Muscle of back (tissue), 11 donors: ENCODE results near the gene CHI3L1. TPM values are rescaled to one million over a fixed set of nuclear protein-coding genes. Genes with fewer than 3 reads are reported as not detected.

Experiments
- DNase-seq, 3 donors: peaks; one replicate each; pipeline versions ENCODE4 v3.0.0 to v3.0.0-alpha.2; 2013
- polyA plus RNA-seq, 10 donors: library from polyadenylated mRNA; unstranded; fragments of 120-200 nt; gene quantifications; one replicate each; pipeline ENCODE4 v1.2.1, GENCODE V29; 2013; ENCODE audit not compliant: insufficient read length in 10 of 10

Gene CHI3L1
- polyA plus RNA-seq, 10 donors, result 0.24 to 1.2 (median 0.65) TPM

GRCh38 chr1:203206129-203206687 lies 19.7 kb upstream of the CHI3L1 start:
- peak; percentile 30 to 54 (median 38) for DNase-seq

- no peak for DNase-seq
Measured at GRCh38 chr1:203204756-203205155, 18.3 kb upstream of the CHI3L1 start.

GRCh38 chr1:203202431-203203245 lies 16.1 kb upstream of the CHI3L1 start:
- DNase-seq, result peak in 1 of 3 donors; percentile 30

DNA sequence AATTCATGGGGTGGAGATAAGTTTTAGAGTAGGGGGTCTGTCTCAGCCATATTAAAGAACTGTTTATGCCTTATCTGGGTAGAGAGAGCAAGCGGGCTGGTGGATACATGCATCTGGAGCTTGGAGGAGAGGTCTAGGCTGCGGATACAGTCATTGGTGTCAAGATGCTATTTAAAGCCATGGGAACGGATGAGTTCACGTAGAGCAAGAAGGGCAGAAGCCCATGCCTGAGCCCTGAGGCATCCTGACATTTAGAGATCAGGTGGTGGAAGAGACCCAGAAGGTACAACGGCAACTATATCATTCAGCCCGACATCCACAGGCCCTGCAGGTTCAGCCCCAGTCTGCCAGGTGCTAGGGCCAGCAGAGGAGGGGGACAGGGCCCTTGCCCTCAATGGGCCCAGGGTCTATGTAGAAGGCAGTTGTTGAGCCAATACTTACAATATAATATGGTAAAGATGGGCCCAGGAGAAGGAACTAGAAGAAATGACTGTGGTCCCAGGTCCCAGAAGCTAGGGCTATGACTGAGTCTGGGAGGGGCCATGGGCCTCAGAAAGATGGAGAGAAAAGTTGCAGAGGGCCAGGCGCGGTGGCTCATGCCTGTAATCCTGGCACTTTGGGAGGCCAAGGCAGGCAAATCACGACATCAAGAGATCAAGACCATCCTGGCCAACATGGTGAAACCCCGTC lies 15.2 kb upstream of the CHI3L1 start:
- no peak for DNase-seq

DNA sequence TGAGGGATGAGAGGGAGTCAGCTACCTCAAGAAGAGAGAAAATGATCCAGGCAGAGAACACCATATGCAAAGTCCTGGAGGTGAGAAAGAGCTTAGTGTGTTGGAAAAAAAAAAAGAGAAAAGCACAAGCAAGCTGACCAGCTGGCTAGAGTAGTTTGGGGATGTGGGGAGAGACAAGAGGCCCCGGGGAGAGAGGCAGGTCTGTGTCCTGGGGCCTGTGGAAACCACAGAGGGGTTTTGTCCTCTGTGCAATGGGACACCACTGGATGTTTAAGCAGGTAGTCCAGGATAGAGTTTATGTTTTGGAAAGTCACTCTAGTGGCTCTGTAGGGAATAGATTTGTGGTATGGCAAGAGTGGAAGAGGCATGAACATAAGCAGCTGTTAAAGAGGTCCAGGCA lies 14.4 kb upstream of the CHI3L1 start:
- DNase-seq, result no peak

DNA sequence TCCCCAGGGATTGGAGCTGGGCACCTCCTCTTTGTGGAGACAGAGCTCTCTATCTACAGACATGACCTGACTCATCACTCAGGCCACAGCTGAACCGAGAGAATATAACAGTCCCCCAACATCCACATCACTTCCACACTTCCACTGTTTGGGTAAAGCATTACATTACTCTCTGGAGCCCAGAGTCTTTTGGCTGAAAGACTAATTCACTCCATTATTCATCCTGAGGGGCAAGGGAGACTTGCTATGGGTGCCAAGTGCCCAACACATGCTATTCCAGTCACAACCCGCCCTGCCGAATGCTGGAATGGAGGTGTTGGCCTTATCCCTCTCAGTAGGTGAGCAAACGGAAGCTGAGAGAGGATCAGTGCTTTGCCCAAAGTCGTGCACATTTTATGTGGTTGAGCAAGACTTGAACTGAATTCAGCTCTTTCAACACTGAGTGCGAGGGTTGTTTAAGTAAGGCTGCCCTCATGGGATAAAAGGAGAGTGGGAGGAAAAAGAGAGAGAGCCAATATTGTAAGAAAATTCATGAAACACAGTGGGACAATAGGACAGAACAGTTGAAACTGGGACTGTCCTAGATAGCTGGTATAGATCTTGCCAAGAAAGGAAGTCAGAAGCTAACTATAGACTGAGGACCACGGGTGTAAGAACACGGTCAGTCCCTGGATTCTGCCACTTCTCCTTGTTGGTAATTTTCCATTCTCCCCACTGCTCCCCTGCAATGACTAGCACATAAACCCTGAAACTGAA lies 13.5 kb upstream of the CHI3L1 start:
- peak in 1 of 3 donors; percentile 44 for DNase-seq

GRCh38 chr1:203199481-203199815 lies 12.9 kb upstream of the CHI3L1 start:
- no peak for DNase-seq

GRCh38 chr1:203199002-203199401 lies 12.5 kb upstream of the CHI3L1 start:
- DNase-seq, result no peak

GRCh38 chr1:203197625-203198024 lies 11.1 kb upstream of the CHI3L1 start:
- peak in 1 of 3 donors; percentile 53 for DNase-seq

DNA sequence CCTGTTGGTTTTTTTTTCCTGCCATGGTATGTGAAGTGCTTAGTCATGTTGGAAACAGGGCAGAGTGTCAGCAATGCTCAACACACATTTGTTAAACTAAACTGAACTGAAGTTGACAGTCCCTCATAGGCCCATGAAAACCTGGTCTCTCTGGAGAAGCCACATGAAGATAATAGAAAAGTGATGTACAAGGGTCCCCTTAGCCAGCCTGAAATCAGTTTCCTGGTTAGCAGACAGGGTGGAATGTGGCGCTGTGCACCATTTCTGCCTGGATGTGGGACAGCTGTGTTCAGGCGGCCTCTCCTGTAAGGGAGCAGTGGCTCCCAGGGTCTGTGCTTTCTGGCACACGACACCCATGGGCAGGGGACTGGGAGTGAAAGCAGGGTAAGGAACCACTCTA lies 9.9 kb upstream of the CHI3L1 start:
- DNase-seq, result no peak

DNA sequence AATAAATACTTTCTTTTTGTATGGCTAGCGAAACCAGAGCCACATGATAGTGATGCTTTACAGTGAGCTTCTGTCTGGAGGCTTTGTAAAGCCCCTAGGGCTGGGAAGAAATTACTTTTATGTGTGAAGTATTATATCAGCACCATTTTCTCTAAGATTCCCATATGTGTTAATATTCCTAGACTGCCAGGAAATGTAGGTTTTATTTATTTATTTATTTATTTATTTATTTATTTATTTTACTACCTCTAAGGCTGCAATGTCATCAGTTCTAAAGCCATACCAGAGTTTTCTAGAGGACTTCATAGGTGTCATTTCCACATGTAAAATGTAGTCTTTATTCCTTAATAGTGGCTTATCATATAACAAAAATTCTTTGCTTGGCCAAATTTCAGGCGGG lies 4.4 kb upstream of the CHI3L1 start:
- no peak for DNase-seq

DNA sequence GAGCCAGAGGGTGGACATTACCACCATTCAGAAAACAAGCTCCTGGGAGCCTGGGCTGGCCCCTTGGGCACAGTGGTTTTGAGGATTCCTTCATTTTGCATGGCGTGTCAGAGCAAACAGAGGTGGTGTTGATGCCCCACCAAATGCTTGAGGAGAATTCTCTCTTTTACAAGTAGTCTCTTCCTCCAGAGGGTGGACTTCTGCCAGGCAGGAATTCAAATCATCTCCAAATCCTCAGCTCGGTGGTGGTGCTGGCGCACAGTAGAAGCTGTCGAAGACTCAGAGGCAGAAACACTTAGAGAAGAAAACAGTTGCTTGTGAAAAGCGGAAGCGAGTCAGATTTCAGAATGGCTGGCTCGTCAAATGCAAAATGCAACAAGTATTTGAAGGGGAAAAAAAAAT lies 3.4 kb upstream of the CHI3L1 start:
- no peak for DNase-seq

- DNase-seq, result no peak
Measured at GRCh38 chr1:203188686-203189232, 2.3 kb upstream of the CHI3L1 start.

DNA sequence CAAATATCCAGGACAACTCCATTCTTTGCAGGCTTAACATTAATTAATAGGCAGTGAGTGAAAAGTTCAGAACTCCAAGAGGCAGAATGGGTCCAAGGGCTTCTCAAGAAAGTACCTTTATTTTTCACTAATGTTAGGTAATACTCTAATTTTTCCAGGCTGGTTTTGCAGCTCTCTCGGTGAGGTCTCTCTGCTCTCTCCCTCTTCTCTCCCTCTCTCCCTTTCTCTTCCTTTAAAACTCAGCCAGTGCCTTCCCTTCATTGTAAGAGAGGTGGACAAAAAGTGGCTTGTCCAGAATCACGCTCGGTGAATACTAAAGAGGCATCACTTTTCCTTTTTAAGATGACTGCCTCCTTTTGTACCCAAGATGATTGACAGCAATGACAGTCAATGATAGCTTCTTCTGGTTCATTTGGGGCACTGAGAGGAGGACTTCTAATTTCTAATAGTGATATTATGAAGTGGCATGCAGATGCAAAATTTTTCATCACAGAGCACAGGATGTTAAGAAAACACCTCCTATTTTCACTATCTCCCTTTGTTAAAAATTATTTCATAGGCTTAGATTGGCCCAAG lies 1.3 kb upstream of the CHI3L1 start:
- DNase-seq, result no peak

DNA sequence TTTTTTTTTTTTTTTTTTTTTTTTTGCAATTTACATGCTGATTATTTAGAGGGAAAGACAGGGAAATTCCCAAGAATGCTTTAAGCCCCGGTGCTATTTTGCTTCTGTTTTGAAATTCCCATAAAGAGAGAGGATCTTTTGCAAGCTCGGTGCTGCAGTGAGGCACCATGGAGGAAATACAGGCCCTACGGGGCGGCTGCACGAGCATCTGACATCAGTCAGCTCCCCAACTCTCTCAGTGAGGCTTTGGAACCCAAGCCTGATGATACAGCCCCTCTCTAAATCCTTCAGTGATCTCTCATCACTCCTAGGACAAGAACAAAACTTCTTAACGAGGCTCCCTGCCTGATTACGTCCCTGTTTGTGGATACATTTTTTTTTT lies 791 bp upstream of the CHI3L1 start:
- no peak for DNase-seq

GRCh38 chr1:203186091-203186445 lies 436 bp downstream of the CHI3L1 start:
- no peak for DNase-seq

GRCh38 chr1:203185585-203185984 lies 919 bp downstream of the CHI3L1 start:
- no peak for DNase-seq

GRCh38 chr1:203185061-203185461 lies 1.4 kb downstream of the CHI3L1 start:
- no peak for DNase-seq

GRCh38 chr1:203184467-203184866 lies 2.0 kb downstream of the CHI3L1 start:
- DNase-seq, result no peak

GRCh38 chr1:203183828-203184227 lies 2.7 kb downstream of the CHI3L1 start:
- DNase-seq, result no peak

- DNase-seq, result no peak
Measured at GRCh38 chr1:203182387-203182953, 4.0 kb downstream of the CHI3L1 start.
